GM12891 (cell line): Measurements from ENCODE around the gene PPM1M.

Source experiments
- DNase-seq: peaks from one replicate; pipeline ENCODE4 v3.0.0; 2011; ENCODE audit warnings: low spot score; ENCODE audit not compliant: insufficient read length
- FAIRE-seq: peaks from 2 replicates; lab custom pipeline; 2011; peaks lifted over from hg19 to GRCh38; lab: Jason Lieb, UNC
- PAX5 ChIP-seq: IDR thresholded peaks from 2 replicates; pipeline ENCODE4 v1.6.1; 2011; ENCODE audit warnings: low read length, moderate library complexity, mild to moderate bottlenecking; ENCODE audit not compliant: insufficient read depth, severe bottlenecking
- POLR2A ChIP-seq: IDR thresholded peaks from 2 replicates; pipeline ENCODE4 v1.6.1; 2011; ENCODE audit warnings: low read depth, low read length, control low read depth
- POLR2AphosphoS5 ChIP-seq: IDR thresholded peaks from 2 replicates; pipeline ENCODE4 v1.6.1; 2011; ENCODE audit warnings: low read depth, low read length, control low read depth
- POU2F2 ChIP-seq: IDR thresholded peaks from 2 replicates; pipeline ENCODE4 v1.6.1; 2011; ENCODE audit warnings: low read depth, mild to moderate bottlenecking, control low read depth, low read length, moderate library complexity
- SPI1 ChIP-seq: IDR thresholded peaks from 2 replicates; pipeline ENCODE4 v1.6.1; 2011; ENCODE audit warnings: low read depth, low read length, control low read depth
- TAF1 ChIP-seq: IDR thresholded peaks from 2 replicates; pipeline ENCODE4 v1.6.1; 2011; ENCODE audit warnings: low read depth, low read length, control low read depth

Gene PPM1M

GRCh38 chr3:52228751-52229291, 16.7 kb upstream of the PPM1M start:
- FAIRE-seq: no peak
- TF ChIP-seq POLR2AphosphoS5: no peak
- TF ChIP-seq PAX5: no peak
- TF ChIP-seq POLR2A: no peak
- no peak for TF ChIP-seq SPI1
- no peak for TF ChIP-seq TAF1
- no peak for TF ChIP-seq POU2F2

DNA sequence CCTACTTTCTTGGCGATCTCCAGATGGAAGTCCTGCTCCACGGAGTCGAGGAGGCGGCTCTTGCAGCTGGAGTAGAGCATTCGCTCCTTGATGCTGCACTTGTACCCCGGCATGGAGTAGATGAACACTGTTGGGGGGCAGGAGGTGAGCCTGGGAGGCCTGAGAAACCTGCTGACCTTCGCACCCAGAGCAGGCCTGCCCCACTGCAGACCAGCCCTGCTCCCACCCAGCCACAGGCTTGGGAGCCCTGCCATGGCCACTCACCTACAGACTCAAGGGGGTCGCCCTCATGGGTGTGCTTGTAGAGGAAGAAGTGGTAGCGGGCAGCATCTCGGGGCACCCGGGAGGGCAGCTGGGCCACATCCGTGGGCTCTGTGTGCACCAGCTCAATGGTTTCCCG, 15.9 kb upstream of the PPM1M start:
- no peak for DNase-seq
- no peak for FAIRE-seq
- TF ChIP-seq POU2F2 (no peak), SPI1 (no peak), PAX5 (no peak), POLR2AphosphoS5 (no peak), TAF1 (no peak), POLR2A (no peak)

More at GRCh38 chr3:52228751-52229291, 16.7 kb upstream of the PPM1M start:
- DNase-seq: no peak

DNA sequence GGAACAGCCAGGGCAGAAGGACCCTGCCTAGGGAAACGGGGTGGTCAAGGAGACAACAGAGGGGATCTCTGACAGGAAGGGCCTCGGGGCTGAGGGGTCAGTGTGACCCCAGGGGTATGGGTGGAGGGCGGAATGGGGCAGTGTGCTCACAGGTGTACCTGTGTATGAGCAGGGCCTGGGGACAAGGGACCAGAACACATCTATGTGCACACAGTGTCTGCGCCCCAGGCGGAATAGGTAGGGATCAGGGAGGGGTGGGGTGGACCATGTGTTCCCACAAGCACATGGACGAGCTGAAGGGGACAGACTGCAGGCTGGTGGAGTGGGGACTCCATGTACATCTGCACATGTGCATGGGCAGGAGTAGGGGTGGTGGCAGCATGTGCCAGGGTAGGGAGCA, 15.1 kb upstream of the PPM1M start:
- DNase-seq (no peak), FAIRE-seq (no peak)
- TF ChIP-seq SPI1 (no peak), POLR2AphosphoS5 (no peak), TAF1 (no peak), POU2F2 (no peak), PAX5 (no peak), POLR2A (no peak)

DNA sequence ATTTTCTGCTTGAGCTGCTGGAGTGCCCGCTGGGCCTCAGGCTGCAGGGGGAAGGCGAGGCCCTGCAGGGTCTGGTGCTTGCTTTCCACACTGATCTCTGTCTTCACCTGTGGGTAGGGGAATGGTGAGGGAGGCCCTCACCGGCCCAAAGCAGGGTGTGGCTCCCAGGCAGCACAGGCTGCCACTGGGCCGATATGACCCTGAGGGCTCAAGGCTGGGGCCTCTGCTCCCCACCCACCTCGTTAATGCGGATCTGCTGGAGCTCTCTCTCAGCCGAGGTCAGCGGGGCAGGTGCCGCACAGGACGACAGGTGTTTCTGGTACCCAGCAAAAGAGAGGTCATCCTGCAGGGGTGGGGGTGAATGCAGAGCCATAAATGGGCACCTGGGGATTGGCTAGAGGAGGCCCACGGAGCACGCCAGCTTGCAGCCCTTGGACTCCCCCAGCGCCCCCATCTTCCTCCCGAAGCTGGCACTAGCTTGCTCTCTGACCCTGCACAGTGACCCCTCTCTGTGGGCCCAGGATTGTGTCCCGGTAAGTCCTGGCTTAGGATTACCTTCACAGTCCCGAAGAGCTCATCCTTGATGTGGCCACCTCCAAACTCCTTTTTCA, 14.6 kb upstream of the PPM1M start:
- no peak for TF ChIP-seq TAF1
- no peak for TF ChIP-seq PAX5
- no peak for TF ChIP-seq POLR2A
- no peak for TF ChIP-seq POLR2AphosphoS5
- TF ChIP-seq SPI1: no peak
- TF ChIP-seq POU2F2: no peak
- FAIRE-seq (no peak), DNase-seq (no peak)

GRCh38 chr3:52231502-52232278, 13.9 kb upstream of the PPM1M start:
- peak; percentile 88 for DNase-seq
- no peak for TF ChIP-seq PAX5
- FAIRE-seq: peak; percentile 96

- no peak for TF ChIP-seq PAX5
- TF ChIP-seq POLR2A: no peak
- no peak for TF ChIP-seq POLR2AphosphoS5
- no peak for TF ChIP-seq POU2F2
- no peak for TF ChIP-seq TAF1
- TF ChIP-seq SPI1: no peak
- FAIRE-seq: no peak
These were observed 13.1 kb upstream of the PPM1M start for GRCh38 chr3:52232279-52233107.

GRCh38 chr3:52233108-52233591, 12.4 kb upstream of the PPM1M start:
- FAIRE-seq (no peak), DNase-seq (no peak)
- TF ChIP-seq PAX5 (no peak), TAF1 (no peak), POLR2A (no peak), SPI1 (no peak), POLR2AphosphoS5 (no peak), POU2F2 (no peak)

More at GRCh38 chr3:52232279-52233107, 13.1 kb upstream of the PPM1M start:
- DNase-seq: no peak

- no peak for FAIRE-seq
- TF ChIP-seq SPI1 (no peak), TAF1 (no peak), POLR2AphosphoS5 (no peak)
These were observed 11.6 kb upstream of the PPM1M start for GRCh38 chr3:52233968-52234367.

More at GRCh38 chr3:52233968-52234367, 11.6 kb upstream of the PPM1M start:
- DNase-seq: no peak
